HG03103 (cell line): Measurements from ENCODE around the gene LTBP2.

Experiments used
- ATAC-seq: cut with Tn5 transposase; IDR thresholded peaks from one replicate; pipeline ENCODE4 v1.9.1; 2021; ENCODE audit warnings: low read depth; ENCODE audit not compliant: unreplicated experiment

The LTBP2 gene

DNA sequence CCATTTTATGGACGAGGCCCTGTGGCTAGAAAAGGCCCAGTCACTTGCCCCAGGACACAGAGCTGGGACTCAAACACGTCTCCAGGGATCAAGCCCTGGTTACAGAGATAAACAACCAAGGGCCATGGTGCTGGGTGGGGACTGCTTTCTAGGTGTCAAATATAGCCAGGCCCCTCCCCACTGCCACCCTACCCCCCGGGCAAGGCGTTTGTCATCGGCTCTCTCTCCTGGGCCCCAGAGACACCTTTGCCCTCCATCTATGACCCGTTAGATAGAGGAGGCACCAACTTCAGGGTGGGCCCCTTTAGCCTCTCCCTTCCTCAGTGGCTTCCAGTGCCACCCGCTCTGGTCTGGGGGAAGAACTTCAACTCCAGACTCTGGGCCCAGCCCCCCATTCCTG is 18.0 kb downstream of the LTBP2 start:
- ATAC-seq = no peak

DNA sequence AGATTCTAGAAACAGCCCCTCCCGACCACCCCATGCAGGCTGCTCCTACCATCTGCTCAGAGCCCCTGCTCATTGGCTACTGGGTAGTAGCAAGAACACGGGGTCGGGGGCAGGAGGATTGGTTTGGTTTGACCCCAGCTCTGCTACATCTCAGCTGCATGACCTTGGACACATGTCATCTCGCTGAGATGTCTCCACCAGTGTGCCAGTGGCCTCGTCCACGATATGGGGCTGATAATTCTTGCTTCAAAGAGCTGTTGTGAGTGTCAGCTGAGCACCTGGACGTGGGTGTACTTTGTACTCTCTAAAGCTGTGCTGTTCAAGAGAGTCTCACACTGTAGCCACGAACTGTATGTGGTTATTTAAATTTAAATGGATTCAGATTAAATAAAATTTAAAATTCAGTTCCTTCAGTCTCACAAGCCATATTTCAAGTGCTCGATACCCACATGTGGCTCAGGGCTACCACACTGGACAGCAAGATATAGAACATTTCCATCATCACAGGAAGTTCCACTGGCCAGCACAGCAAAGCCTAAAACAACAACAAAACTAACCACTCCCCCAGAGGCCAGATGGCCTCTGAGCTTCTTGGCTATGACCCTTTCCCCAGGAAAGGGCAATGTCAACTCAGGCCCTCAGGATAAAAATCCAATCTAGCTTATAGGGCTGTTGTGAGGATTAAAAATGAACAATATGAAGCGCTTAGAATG is 18.6 kb downstream of the LTBP2 start:
- ATAC-seq = no peak

DNA sequence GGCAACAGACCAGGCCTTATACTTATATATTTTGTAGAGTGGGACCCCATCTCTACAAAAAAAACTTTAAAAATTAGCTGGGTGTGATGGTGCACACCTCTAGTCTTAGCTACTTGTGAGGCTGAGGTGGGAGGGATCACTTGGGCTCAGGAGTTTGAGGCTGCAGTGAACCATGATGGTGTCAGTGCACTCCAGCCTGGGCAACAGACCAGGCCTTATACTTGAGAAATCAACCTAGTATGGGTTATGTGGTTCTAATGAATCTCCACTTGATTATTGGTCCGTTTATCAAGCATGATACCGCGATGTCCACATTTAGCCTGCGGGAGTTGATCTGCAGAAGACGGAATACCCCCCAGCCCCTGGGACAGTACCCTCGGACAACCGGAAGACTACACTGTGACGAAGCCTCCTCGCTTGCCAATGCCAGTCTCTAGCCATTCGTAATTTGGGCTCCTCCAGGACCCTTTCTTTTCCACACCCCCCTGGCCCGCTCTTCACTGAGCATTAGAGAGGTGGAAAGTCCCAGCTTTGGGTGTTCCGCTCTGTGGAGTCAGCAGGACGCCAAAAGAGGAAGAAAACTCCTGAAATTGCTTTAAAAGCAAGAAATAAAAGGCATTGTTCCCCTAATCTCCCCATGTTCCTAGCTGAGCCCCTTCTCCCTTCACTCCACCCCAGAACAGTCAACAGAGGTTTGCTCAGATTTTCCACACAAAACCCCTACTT is 19.4 kb downstream of the LTBP2 start:
- ATAC-seq = no peak

DNA sequence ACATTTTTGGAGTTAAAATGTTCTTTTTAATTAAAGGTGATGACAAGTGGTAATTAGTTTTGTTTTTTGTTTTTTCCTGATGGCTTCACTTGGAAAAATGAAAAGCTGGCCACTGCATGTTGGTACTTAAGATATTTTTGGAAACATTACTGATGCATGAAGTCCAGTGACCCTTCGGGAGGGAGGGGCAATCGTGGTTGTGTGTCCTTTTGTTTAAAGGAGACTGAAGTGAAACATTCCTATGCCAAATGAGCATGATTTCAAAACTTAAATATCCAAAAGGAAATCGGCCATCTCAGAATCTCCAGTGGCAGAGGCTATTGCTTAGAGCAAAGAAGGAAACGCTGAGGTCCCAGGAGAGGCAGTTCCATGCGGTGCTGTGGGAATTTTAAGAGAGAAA is 20.1 kb downstream of the LTBP2 start:
- no peak for ATAC-seq

DNA sequence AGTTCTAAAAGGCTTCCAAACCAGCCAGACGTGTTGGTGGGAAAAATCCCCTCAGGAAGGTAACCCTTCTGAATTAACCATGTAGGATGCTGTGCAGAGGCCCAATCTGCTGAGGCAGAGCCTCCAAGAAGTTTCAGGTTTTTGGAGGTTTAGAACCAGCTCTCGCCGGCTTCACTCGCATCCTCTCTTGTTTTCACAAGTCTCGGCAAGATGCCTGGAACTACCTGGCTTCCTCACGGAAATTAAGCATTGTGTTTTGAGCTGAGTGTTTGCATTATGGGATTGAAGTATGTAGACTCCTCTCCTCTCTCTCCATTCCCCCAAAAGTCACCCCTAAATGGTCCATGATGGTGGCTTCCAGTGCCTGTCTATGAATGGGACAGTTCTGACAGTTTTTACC is 20.6 kb downstream of the LTBP2 start:
- ATAC-seq = no peak

DNA sequence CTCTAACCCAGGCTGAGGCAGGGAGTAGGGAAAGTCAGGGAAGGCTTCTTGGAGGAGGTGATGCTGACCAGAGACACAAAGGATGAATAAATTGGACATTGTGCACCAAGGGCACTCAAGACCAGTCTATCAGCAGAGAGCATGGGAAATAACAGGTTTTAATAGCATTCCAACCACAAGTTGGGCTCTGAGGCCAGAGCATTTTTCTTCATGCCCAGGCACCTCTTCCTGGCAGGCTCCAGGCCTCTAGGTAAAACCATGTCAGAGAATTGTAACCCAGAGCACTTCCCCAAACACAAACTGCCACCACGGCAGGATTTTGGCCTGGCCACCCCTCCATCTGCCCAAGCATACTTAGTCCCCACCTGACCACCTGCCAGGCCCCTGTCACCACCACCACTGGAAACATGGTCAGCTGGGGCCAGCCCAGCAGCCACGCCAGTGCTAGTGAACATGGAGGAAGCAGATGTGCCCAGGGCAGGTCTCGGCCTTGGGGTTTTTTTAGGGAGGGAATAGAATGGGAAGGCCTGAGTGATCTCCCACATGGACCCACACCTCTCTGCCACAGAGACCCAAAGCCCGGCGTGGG is 22.7 kb downstream of the LTBP2 start:
- no peak for ATAC-seq

DNA sequence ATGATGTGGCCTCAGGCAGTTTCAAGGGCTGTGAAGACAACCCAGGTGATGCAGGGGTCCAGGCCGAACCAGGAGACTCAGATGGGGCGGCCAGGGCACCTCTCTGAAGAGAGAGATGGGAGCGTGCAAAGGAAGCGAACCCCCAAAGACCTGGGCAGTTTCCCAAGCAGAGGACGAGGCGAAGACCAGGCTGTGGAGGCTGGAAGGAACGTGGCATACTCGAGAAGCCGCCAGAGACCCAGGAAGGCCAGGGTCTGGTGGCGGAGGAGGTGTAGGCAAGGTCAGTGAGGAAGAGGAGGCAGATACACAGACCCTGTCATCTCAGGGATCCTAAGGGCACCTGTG is 24.7 kb downstream of the LTBP2 start:
- ATAC-seq = no peak

DNA sequence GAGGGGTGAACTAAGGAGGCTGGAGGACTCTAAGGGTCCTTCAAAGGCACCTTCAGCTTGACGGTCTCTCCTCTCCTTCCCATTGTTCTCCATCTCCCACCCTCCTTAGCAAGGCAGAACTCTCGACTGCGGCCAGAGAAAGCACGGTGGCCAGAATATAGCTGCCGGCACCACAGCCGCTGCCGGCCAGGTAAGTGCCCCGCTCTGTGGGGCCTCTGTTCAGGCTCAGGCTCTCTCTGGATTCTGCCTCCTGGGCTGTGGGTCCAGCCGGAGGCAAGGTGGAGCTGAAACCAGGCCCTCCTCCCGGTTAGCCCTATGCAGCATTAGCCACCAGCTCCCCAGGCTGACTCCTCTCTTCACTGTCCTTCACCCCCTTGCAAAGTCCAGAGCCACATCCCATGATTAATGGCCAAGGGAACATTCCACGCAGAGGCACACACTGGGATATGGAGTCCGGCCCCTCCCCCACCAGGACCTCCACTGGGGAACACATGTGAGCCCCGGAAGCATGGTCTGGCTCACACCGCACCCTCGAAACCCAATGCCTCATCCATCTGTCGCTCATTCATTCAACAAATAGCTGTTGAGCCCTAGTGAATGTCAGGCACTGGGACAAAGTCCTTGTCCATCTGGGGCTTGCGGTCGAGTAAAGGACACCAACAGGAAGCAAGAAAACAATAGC is 25.2 kb downstream of the LTBP2 start:
- no peak for ATAC-seq

DNA sequence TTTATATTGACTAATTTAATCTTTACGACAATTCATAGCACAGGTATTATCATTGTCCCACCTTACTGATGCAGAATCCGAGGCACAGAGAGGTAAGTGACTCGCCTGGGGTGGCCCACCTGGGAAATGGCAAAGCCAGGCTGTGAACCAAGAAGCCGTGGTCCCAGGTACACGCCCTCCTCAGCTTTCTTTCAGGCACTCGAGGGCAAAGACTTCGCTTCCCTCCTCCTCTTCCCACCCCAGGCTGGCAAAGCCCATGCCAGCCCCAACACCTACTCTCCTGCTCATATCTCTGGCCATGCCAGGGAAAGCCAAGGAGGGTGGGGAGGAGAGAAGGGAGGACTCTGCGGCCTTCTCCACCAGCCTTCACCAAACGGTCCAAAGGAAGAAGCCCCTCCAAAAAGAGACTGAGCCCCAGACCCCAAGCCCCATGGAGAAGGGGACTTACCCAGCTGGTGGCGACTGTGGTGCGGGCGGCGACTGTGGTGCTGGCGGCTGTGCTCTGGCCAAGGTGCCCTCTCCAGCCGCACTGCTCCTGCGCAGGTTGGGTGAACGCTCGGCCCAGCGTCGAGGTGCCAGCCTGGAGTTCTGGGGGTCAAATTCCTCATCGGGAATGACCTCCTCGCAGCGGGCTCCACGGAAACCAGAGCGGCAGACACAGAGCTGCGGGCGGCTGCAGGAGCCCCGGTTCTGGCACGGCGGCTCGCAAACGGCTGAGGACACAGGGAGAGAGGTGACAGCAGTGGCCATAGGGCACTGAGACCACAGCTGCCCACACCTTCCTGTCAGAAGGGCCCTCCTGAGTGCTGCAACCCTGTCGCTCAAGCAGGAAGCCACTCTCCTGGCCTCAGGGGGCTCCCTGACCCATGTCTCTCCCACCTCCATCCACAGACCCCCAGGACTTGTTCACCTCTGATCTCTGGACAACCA is 26.4 kb downstream of the LTBP2 start:
- no peak for ATAC-seq

DNA sequence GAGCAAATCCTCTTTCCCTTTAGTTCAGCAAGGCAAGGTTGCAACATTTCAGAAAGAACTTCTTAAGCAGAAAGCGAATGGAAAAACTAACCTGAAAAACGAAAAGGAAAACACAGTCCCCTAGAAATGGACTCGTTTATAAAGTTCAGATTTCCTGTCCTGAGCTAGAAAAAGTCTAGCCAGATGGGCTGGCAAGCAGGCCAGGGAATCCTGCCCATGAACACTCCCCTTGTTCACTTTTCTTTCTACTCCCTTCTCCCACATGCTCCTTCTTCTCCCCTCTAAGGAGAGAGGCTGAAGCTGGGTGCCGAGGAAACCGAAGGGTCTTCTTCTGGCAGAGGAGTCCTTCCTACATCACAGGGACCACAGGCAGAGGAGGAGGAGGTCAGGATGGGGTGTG is 27.1 kb downstream of the LTBP2 start:
- no peak for ATAC-seq

DNA sequence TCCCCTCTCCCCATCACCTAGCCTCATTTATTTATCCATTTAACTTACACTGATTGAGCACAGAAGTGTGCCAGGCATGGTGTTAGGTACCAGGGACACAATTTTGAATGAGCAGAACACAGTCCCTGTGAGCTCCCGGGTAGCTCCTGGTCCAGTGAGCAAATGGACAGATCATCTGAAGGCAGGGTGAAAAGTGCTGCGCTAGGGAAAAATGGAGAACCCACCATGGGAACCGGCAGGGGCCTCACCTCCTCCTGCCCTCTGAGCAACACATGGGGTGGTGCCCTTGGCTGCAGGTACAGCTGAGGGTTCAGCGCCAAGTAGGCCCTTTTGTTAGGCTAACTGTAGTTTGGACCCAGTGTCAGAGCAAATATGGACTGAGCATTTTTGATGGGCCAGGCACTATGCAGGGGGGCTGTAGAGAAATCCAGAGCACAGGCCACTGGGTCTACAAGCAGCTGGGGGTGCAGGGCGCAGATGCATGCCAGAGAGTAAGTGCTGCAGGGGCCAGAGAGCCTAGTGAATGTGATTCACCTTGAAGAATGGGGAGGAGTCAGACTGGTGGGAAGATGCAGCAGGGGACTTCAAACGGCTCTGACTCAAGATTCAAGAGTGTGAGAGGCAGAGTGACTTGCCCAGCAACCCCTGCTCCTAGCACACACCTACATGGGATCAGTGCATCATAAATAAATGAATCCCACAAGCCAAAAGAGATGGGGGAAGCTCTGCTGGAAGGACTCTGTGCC is 28.2 kb downstream of the LTBP2 start:
- no peak for ATAC-seq

DNA sequence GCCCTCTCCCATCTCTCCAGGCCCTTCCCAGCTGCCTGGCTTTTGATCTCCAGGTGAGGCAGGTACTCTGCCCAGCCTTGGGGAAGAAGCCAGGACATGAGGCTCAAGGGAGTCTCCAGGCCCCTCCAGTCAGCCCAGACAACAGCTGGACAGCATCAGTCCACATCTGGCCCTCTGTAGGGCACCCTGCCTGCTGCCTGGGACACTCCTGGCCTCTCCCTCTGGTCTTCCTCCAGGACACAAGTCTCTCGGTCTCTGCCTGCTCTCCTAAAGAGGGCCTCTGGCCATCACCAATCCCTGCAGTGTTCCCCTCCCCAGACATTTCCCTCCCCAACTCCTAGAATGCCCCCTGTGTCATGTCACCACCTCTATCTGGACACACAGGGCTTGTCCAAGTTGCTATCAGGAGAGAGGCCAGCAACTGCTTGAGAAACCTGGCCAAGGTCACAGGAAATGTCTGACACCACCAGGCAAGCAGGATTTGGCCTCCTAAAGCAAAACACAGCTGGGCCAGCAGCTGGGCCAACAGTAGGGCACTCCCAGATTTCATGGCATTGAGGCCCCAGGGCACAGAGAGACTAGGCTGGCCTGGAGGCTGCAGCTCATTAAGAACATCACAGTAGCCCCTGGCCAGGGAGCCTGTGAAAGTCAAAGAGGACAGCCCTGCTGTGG is 29.0 kb downstream of the LTBP2 start:
- no peak for ATAC-seq

DNA sequence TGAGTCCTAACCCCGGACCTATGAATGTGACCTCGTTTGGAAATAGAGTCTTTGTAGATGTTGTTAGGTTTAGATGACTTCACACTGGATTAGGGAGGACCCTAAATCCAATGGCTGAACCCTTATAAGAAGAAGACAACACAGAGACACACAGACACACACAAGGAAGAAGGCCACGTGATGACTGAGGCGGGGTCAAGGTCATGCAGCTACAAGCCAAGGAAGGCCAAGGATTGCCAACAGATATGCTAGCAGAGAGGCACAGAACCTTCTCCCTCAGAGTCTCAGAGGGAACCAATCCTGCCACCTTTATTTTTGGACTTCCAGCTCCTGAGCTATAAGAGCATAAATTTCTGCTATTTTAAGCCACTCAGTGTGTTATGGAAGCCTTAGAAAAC is 31.8 kb downstream of the LTBP2 start:
- ATAC-seq = no peak

DNA sequence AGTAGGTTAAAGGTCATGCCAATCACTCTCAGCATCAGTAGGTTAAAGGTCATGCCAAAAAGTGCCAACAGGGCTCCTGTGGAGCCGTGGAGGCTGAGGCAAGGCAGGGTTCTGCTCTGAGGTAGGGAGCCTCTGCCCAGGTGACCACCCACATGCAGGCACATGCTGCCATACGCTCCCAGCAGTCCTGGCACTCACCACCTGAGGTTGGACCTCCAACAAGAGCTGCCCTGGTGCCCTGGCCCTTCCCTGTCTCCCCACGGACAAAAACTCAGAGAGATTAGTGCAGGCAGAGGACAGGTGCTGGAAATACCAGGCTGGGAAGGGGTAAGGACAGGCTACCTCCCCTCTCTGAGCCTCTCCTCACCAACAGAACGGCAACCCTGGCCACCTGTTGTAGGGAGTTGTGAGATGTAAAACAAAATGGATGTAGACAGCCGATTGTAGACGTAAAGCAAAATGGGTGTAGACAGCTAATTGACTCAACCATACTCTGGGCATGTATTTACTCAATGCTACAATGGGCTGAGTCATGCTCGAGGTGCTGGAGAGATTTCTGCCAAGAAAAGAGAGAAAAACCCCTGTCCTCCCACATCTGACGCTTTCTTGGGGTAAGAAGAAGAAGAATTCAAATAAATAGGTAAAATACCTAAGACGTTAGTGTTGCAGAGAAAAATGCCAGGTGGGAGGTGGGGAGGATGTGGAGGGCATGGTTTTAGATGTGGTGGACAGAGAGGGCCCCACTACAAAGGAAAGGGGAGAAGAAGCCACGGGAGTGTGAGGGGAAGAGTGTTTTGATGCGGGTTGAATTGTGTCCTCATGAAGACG is 32.4 kb downstream of the LTBP2 start:
- no peak for ATAC-seq

DNA sequence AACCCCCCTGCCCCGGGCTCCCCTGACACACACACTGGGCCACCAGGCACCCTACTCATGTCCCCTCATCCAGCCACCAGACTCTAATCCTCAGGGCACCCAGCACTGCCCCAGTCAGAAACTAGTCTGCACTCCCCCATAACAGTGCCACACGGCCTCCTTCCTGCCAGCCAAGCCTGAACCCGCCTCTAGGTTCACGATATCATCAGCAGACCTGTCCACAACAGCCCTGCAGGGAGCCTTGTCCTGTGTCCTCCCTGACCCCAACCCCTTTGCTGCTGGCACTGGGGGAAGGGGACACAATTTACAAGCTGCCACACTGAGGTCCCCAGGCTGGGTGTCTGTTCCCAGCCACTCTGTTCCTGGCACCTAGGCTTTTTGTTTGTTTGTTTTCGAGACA is 33.6 kb downstream of the LTBP2 start:
- ATAC-seq = no peak

DNA sequence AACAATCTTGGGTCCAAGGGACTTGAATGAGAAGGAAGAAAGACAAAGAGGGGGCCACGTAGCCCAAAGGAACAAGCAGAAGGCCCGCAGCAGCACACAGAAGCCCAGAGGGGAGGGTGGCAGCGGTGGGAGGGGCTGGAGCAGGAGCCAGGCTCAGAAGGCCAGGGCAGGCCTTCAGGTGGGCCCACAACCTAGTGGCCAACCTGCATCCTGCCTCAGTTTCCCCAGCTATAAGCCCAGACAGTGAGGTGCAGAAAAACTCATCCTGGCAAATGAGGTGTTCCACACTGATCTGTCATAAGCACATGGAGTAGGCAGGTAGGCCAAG is 34.1 kb downstream of the LTBP2 start:
- no peak for ATAC-seq

DNA sequence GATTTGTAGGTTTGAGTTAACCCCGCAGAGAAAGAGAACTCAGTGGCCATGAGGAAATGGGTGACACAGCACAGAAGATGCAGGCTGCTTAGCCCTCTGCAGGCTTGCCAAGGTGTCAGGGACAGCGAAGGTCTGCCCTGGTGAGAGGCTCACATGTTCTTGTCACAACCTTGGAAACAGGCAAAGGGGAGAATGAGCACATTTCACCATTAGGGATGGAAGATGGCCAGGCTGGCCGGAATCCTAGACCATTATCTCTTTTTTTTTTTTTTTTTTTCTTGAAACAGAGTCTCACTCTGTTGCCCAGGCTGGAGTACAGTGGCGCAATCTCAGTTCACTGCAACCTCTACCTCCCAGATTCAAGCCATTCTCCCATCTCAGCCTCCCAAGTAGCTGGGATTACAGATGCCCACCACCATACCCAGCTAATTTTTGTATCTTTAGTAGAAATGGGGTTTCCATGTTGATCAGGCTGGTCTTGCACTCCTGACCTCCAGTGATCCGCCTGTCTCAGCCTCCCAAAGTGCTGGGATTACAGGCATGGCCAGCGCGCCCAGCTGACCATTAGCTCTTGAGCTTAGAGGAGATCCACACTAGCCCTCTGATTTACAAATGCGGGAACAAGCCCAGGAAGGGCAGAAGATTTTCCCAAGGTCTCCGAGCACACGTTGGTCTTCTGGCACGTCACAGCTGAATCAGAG is 34.6 kb downstream of the LTBP2 start:
- no peak for ATAC-seq

DNA sequence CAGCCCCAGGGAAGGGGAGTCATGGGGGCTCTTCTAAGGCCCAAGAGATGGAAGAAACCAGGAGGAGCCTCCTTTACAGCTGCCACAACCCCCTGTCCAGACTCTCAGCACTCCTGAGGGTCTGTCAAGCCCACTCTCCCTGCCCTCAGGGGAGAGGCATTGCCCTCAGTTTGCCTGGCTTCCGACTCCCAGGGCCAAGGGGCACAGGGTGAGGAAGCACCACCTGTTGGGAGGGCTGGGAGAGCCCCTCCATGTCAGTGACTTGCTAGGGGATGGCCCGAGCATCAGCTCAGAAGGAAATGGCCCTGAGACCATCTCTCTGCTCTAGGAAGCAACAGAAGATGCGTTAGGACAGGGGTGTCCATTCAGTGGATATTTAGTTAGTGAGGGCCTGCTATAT is 36.1 kb downstream of the LTBP2 start:
- ATAC-seq = no peak
